GM12874 (cell line): ENCODE measurements around the gene PSD4.

Source experiments
- TF ChIP-seq, protein P1 (sequence below): IDR thresholded peaks from 2 replicates; pipeline ENCODE4 v1.5.1; 2011; ENCODE audit warnings: low read depth, mild to moderate bottlenecking, control low read depth, low read length, moderate library complexity; ENCODE audit not compliant: insufficient read depth

The PSD4 gene

DNA sequence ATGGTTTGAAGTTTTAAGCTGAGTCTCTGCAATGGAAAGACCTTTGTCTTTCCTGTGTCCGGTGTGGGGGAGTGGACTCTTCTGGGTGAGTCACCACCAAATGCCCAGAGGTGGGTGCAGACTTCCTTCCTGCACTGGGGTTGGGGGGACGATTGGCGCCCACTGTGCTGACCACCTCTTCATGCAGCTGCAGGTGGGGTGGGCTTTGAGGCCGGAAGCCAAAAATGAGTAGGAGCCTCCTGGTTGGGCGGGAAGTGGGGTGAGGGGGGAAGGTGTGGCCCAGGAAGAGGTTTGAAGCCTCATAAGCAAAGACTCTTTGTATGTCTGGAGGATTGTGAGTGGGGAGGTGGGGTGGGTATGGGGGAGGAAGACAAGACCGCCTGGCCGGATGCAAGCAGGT, 77.3 kb downstream of the PSD4 start:
- TF ChIP-seq, protein P1, sequence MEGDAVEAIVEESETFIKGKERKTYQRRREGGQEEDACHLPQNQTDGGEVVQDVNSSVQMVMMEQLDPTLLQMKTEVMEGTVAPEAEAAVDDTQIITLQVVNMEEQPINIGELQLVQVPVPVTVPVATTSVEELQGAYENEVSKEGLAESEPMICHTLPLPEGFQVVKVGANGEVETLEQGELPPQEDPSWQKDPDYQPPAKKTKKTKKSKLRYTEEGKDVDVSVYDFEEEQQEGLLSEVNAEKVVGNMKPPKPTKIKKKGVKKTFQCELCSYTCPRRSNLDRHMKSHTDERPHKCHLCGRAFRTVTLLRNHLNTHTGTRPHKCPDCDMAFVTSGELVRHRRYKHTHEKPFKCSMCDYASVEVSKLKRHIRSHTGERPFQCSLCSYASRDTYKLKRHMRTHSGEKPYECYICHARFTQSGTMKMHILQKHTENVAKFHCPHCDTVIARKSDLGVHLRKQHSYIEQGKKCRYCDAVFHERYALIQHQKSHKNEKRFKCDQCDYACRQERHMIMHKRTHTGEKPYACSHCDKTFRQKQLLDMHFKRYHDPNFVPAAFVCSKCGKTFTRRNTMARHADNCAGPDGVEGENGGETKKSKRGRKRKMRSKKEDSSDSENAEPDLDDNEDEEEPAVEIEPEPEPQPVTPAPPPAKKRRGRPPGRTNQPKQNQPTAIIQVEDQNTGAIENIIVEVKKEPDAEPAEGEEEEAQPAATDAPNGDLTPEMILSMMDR: no peak

DNA sequence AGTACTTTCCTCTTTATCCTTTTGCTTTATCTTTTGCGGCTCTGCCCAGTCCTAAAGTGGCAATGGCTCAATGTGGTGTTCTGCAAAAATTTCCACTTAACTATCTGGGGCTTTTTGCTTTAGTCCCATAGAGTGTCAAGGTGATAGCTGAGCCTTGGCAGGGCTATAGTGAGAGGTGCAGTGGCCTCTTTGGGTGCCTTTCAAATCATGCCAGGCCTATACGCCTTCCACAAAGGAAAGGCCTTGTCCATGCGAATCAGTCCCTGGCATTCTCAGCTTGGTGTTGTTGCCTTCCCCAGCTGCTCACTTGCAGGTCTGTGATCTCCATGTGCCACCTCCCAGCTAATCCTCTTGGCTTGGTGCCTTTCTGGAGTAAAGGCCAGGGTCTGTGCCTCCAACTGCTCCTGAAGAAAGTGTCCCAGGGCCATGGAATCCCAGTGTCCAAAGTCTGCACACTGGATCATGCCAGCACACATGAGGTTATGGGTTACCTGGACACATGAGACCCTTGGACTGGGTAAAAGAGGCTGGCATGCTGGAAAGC, 78.3 kb downstream of the PSD4 start:
- TF ChIP-seq, protein P1: no peak

DNA sequence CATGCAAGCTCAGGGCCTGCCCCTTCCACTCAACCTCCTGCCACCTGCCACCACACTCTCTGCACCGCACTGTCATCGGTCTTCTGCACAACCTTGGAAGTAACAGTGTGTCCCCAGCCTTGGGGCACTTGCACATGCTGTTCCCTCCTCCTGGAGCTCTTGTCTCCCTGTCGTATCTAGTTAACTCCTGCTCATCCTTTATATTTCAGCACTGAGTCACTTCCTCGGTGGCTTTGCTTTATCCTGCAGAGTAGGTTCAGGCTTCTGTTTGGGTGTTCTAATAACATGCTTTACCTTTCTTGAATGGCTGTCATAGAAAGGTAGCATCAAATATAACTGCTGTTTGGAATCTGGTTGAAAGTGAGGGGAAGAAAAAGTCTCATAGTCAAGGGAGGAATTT, 79.7 kb downstream of the PSD4 start:
- TF ChIP-seq, protein P1: no peak

DNA sequence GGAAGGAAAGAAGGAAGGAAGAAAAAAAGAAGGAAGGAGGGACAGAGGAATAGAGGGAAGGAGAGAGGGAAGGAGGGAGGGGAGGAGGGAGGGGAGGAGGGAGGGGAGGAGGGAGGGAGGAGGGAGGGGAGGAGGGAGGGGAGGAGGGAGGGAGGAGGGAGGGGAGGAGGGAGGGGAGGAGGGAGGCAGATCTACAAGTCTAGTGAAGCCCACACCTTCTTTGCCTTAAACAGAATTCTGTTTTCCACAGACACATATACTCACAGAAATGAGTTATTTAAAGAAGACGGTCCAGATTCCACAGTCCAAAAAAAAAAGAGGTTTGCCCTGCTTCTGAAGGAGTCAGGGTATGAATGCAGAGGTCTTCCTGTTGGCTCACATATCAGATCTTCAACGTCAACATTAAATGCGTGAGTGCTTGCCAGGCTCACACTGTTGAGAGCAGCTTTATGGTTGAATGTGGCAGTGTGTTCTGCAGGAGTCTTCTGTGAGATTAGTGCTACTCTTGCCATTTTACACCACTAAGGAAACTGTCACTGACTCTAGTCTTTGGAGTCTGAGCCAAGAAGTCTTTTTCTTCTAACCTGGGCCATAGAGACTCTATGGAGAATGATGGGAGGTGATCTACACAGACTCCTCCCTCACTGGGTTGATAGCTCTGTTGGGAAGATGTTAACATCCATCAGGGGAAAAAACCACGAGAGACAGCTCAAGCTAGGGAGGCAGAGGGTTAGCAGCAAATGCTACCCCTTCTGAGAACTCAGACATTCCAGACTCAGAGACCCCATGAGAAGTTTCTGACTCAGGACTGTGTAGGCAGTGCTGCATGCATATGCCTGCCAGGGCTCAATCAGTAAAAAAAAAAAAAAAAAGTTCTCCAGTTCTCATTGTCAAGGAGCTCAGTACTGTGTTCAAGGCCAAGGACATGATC, 81.6 kb downstream of the PSD4 start:
- TF ChIP-seq, protein P1: no peak

DNA sequence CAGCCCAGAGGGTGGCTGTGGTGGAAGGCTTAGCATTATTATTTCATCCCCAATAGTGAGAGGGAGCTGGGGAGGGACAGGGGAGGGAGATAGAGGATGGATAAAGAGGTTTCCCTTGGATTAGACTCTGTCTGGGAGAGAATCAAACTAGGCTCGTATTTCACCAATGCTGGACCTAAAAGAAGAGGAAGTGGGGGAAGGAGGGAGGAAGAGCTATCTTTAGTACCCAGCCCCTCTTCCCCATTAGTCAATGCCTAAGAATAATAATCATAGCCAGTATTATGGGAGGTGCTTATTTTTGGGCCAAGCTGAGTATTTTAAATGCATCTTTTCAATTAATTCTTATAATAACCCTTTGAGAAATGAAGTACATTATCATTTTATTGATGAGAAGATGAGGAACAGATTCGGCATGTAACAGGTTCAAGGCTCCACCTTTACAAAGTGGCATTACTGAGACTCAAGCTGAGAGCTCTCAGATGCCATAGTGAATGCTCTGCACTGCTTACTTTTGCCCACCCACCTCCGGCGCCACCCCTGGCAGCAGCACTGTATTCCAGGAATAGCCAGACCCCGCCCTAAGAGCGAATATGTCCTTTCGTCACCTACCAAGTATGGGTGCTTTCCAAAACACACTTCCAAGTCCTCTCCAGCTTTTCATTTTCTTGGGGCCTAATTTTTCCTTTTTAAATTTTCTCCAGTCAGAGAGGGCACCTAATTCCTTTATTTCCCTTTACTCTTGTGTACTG, 83.9 kb downstream of the PSD4 start:
- TF ChIP-seq, protein P1: no peak

DNA sequence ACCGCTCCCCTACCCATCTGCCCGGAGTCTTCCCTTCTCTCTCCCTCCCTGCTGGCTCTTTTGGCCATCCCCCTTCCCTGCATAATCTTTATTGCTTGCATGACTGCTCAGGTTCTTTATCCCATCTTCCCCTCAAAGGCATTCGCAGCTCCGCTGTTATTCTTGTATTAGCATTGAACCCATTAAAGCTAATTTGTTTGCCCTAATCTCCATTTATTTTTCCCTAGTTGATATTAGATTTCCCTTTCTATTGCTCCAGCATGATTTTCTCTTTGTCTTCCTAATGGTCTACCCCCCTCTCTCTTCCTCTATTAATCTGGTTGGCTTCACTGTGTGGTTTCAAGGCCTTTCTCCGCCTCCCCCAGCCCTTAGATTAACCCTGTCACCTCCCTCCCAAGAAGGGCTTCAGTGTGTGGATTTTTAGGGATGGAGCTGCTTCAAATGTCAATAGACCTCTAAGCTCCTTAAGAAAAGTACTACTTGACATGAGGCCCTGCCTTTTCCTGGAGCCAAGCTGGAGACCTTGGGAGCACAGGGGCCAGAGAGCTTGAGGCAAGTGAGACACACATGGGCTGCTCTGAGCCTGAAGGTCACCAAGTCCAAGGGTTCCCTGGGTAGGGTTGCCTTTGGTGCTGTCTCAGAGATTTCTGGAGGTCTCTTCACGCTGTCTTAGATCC, 84.8 kb downstream of the PSD4 start:
- TF ChIP-seq, protein P1: no peak
